LNCAP (cell line): ENCODE results near the gene DUSP15.

Experiments used
- TF ChIP-seq, protein P1 (sequence below): fragments of 450-650 bp; IDR thresholded peaks from 2 replicates; pipeline ENCODE4 v1.5.1; 2017; ENCODE audit warnings: mild to moderate bottlenecking

Gene DUSP15

DNA sequence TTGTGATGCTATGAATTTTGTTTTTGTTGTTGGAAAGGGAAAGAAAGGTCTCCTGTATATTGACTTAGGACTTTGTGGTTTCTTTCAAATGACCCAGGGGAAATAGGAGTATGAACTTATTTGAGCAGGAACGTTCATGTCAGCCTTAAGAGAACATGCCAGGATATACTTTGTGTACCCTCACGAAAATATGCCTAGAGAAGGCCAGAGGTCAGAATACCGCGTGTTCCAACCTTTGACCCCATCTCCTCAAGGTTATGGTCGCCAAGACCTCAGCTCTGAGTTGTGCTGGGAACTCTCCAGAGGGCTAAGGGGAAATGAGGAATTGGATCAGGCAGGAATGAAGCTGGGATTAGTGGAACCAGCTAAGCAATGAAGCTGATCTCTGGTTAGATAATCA, 11.6 kb upstream of the DUSP15 start:
- TF ChIP-seq, protein P1, sequence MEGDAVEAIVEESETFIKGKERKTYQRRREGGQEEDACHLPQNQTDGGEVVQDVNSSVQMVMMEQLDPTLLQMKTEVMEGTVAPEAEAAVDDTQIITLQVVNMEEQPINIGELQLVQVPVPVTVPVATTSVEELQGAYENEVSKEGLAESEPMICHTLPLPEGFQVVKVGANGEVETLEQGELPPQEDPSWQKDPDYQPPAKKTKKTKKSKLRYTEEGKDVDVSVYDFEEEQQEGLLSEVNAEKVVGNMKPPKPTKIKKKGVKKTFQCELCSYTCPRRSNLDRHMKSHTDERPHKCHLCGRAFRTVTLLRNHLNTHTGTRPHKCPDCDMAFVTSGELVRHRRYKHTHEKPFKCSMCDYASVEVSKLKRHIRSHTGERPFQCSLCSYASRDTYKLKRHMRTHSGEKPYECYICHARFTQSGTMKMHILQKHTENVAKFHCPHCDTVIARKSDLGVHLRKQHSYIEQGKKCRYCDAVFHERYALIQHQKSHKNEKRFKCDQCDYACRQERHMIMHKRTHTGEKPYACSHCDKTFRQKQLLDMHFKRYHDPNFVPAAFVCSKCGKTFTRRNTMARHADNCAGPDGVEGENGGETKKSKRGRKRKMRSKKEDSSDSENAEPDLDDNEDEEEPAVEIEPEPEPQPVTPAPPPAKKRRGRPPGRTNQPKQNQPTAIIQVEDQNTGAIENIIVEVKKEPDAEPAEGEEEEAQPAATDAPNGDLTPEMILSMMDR = no peak

GRCh38 chr20:31879143-31879987, 9.0 kb upstream of the DUSP15 start:
- TF ChIP-seq, protein P1 = no peak

DNA sequence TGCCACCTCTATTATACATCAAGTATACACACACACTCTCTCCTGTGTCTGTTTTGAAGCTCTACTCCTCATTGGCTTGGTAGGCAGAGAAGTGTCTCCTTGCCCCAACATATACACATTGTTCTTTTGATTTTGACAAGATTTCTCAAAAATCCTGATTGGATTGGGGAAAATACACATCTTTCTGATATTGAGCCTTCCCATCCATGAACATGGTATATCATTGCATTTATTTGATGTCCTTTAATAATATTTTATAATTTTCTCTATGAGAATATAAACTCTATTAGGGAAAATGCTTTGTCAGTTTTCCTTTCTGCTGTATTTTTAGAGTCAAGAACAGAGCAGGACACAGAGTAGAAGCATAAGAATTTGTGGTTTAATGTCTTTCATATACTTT, 7.4 kb upstream of the DUSP15 start:
- TF ChIP-seq, protein P1 = no peak

- TF ChIP-seq, protein P1 = no peak
Observed at GRCh38 chr20:31875671-31876070, 5.3 kb upstream of the DUSP15 start.

- TF ChIP-seq, protein P1 = no peak
Observed at GRCh38 chr20:31872406-31872805, 2.1 kb upstream of the DUSP15 start.

GRCh38 chr20:31871618-31871954, 1.3 kb upstream of the DUSP15 start:
- TF ChIP-seq, protein P1 = no peak

DNA sequence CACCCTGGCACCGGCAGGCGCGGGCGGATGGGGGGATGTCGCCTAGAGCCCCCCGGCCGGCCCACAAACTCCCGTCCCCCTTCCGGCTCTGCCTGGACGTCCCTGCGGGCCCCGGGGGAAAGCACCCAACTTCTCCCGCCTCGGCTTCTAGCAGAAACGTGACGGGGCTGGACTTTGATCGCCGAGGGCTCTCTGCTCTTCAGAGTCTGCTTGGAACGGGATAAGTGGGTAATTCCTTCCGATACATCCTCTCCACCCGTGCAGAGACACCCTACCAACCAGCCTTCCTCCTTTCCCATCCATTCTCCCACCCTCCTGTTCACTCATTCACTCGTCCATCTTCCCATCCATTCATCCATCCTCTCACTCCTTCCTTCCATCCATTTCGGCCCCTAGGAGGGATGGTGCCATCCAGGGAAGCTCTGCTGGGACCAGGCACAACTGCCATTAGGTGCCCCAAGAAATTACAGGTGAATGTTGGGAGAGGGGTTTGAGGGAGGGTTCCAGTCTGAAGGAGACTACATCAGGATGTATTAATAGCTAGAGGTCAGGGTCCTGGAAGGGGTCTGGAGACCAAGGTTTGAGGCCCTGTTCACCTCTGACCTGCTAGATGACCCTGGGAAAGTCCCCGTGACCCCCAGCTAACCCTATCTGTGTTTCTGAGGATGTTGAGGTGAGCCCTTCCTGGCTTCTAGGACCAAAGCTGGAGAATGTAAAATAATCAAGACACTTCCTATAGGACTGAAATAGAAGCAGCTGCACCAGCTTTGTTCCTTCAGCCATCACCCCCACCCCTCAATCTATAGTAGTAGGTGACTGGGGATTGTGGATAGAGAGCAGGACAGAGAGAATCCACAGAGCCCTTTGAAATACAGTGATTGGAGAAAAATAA, 645 bp upstream of the DUSP15 start:
- TF ChIP-seq, protein P1 = no peak
